Measurements from ENCODE around the gene PKN1.
"Not testable (repeated sequence)": the region's sequence is repeated elsewhere in the genome, so short reads cannot be mapped to it uniquely, and the experiment has no call there.

PKN1 gene

DNA sequence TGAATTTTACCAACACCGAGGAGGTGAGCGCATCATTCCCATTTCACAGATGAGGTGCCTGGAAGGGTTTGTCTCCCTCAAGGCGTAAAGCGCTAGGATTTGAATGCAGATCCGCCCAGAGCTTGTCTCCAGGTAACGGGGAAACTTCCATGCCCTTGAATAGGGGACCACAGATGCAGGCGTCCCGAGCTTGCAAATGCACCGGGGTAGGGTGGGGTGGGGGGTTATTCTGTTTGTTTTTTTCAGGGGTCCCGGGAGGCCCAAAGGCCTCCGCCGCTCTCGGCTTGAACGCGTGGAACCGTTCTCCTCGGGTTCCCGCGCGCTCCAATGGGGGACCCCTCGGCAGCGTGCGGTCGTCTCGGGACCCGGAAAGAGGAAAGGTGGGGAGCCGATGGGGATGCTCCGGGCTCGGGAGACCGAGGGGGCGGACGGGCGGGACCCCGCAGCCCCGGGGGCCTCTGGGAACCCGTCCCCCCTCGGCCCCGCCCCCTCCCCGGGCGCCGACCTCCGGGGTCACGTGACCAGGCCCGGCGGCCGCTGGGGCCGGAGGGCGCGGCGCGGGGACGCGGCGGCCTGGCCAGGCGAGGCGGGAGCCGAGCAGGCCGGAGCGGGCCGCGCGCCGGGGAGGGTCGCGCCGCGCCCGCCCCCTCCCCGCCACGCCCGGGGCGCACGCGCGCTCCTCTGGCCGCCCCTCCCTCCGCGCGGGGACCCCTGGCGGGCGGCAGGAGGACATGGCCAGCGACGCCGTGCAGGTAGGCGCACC is at the start of gene PKN1:
Gene PKN1 (plus strand): TSS at position 516 of the 763 bp plus-strand sequence. CDS start 216 bp downstream, at position 732.
- peak; percentile 41 for DNase-seq

- peak; percentile 75 for DNase-seq
These were observed 49.2 kb upstream of the PKN1 start for GRCh38 chr19:14383661-14384555.

DNA sequence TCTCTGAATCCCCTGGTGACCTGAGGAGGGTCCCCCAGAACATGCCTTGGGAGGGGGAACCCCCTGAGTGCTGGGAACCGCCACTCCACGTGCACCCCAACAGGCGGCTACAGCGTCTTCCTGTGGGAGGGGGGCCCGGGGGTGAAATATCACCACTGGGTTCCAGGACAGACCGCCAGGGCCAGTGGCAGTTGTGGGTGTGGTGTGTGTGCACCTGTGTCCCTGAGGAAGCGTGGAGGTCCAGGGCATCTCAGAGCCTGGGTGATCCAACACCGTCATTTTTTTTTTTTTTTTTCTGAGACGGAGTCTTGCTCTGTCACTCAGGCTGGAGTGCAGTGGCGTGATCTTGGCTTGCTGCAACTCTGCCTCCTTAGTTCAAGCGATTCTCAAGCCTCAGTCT is 47.6 kb upstream of the PKN1 start:
- peak; percentile 64 for DNase-seq

- no peak for DNase-seq
These were observed 42.6 kb upstream of the PKN1 start for GRCh38 chr19:14390548-14390947.

GRCh38 chr19:14391156-14391821 is 41.8 kb upstream of the PKN1 start:
- DNase-seq, result no peak

DNA sequence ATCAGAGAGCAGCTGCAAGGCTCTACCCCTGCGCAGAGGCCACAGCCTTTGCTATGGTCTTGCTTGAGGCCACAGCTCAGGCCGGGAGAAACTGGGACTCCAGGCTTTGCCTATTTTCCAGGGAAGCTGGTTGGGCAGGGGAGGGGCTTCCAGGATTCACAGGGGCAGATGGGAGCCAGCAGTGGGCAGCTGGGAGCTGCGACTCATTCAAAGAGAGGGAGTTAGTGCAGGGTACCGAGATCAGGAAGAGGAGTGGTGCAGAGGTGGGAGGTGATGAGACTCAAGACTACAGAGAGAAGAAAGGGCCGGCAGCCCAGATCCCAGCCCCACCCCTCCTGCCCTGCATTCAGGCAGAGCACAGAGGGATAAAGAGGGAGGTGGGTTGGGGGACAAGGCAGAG is 39.8 kb upstream of the PKN1 start:
- no peak for DNase-seq

DNA sequence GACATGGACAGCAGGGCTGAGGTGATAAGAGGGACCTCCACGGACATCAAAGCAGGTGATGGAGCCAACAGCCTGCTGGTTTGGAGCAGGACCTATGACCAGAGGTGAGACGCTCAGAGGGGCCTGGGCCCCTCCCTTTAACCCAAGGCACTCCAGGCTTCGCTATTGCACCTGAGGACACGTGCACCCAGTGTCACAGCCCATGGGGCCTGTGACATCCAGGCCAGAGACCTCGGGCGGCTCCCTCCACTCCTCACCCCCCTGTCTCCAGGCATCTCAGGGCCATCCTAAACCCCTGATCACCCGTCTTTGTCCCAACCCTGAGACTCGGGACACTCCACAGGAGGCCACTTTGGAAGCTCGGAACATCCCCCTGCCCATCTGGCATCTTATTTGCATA is 38.9 kb upstream of the PKN1 start:
- DNase-seq, result no peak

GRCh38 chr19:14395262-14395661 is 37.8 kb upstream of the PKN1 start:
- peak; percentile 51 for DNase-seq

DNA sequence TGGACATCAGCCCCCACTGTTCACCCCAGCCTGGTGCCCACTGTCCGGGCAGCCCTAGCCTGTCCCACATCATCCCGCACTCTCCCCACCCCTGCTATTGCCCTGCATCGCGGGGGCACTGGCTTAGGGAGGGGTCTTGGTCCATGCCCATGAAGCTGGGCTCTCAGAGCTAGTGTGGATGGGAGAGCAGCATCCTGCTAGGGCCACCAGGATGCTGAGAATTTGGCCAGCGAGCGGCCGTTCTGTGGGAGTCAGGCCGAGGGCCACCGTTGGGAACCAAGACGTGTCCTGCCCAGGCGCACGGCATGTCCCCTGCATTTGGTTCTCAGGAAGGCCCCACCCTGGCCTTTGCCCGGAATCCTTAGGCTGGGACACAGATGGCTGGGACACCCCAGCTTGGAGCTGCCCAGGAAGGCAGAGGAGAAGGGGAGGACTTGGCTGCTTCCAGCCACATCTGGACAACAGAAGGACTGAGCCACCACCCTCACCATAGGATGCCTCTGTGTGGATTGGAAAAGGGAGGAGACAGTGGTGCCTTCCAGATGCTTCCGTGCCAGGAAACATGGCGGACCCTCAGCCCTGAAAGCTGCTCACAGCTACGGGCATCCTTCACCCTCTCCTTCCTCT is 37.3 kb upstream of the PKN1 start:
- DNase-seq, result peak; percentile 53

- DNase-seq, result not testable (repeated sequence)
These were observed 36.4 kb upstream of the PKN1 start for GRCh38 chr19:14396730-14397129.

DNA sequence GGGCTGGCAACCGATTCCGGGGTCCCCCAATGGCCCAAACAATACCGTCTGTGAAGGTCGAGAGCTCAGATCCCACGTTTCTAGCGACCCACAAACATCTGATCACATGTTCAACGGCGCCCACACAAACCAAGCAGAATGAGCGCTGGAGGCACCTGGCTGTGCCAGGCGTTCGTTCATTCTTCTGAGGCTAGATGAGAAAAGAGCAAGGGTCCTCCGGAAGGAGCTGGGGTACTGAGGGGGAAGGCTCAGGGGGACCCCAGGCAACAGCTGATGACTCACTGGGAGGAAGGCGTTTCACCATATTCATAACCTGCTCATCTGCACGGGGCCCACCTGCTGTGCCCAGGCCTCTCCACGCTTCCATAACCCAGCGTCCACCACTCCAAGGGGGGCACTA is 35.9 kb upstream of the PKN1 start:
- DNase-seq, result peak; percentile 34

- DNase-seq, result peak; percentile 41
These were observed 32.1 kb upstream of the PKN1 start for GRCh38 chr19:14400951-14401431.

GRCh38 chr19:14401468-14402195 is 31.5 kb upstream of the PKN1 start:
- peak; percentile 46 for DNase-seq

DNA sequence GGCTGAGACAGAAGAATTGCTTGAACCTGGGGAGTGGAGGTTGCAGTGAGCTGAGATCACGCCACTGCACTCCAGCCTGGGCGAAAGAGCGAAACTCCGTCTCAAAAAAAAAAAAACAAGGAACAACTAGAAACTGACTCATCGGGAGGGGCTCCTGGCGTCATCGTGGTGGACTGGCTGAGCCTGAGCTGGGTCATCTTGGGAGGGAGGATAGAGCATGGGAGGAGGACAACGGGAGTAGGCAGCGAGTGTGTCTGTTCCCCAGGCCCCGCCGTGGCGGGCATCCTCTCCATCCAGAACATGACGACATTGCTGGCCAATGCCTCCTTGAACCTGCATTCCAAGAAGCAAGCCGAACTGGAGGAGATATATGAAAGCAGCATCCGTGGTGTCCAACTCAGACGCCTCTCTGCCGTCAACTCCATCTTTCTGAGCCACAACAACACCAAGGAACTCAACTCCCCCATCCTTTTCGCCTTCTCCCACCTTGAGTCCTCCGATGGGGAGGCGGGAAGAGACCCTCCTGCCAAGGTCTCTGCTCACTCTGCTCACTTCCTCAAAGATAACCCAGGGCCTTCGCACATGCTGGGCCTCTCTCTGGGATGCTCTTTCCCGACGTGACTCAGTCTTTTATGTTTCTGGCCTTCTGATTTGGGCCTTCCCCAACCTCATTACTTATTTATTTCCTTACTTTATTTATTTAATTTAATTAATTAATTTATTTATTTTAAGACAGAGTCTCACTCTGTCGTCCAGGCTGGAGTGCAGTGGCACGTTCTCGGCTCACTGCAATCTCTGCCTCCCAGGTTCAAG is 30.6 kb upstream of the PKN1 start:
- DNase-seq, result peak; percentile 66

GRCh38 chr19:14403145-14403930 is 29.8 kb upstream of the PKN1 start:
- DNase-seq, result peak; percentile 12

DNA sequence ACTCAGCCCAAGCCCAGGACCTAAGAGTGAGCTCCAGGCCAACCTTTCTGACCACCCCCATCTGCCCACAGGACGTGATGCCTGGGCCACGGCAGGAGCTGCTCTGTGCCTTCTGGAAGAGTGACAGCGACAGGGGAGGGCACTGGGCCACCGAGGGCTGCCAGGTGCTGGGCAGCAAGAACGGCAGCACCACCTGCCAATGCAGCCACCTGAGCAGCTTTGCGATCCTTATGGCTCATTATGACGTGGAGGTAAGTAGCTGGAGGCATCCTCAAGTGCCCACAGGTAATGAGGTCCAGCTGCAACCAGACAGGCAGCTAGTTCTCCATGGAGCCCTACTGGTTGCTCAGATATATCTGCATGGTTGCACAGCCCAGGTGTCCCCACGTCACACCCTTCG is 28.8 kb upstream of the PKN1 start:
- peak; percentile 40 for DNase-seq

GRCh38 chr19:14405380-14405757 is 27.7 kb upstream of the PKN1 start:
- DNase-seq, result no peak

DNA sequence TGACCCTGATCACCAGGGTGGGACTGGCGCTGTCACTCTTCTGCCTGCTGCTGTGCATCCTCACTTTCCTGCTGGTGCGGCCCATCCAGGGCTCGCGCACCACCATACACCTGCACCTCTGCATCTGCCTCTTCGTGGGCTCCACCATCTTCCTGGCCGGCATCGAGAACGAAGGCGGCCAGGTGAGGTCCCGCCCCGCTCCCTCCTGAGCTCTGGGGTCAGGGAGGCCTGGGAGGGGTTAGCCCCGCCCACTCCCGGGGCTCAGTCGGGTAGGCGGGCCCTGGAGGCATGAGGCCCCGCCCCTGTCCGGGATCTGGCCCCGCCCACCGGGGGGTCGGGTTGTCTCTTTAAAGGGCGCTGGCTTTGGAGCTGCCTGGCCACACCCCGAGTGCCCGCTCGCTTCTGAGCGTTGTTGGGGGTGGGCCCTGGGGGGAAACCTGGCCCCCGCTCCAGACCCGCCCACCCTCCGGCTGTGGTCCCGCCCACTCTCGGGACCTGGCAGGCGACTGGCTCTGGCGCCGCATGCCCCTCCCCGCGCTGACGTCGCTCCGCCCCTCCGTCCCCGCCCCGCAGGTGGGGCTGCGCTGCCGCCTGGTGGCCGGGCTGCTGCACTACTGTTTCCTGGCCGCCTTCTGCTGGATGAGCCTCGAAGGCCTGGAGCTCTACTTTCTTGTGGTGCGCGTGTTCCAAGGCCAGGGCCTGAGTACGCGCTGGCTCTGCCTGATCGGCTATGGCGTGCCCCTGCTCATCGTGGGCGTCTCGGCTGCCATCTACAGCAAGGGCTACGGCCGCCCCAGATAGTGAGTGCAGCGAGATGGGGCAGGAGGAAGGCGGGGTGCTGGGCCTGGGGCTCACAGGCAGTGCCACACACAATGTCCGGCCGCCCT is 27.1 kb upstream of the PKN1 start:
- DNase-seq, result peak; percentile 89
